Stimulated activated memory B cell treated with anti-CD40 and anti-IgM and Interleukin-4, amounts not matched to agents 10 μg/mL and 1 μg/mL and 100 μg/mL, for 72 hours (primary cell): ENCODE results near the gene TOP3A.
"Not testable (repeated sequence)": the region's sequence is repeated elsewhere in the genome, so short reads cannot be mapped to it uniquely, and the experiment has no call there.

Experiments used
- ATAC-seq: fragments of 150-1000 bp; cut with Tn5 transposase; 2 replicates; pipeline ENCODE4 v1.10.0; 2021
- H3K27ac Mint-ChIP-seq: one replicate; pipeline ENCODE4 v1.8.0; 2022; ENCODE audit warnings: mild to moderate bottlenecking, mixed read lengths
- H3K27me3 Mint-ChIP-seq: one replicate; pipeline ENCODE4 v1.8.0; 2022; ENCODE audit warnings: mixed read lengths
- H3K36me3 Mint-ChIP-seq: one replicate; pipeline ENCODE4 v1.8.0; 2022; ENCODE audit warnings: mixed read lengths
- H3K4me1 Mint-ChIP-seq: one replicate; pipeline ENCODE4 v1.8.0; 2022; ENCODE audit warnings: mixed read lengths
- H3K4me3 Mint-ChIP-seq: one replicate; pipeline ENCODE4 v1.8.0; 2022; ENCODE audit warnings: mild to moderate bottlenecking, moderate library complexity, mixed read lengths
- H3K9me3 Mint-ChIP-seq: one replicate; pipeline ENCODE4 v1.8.0; 2022; ENCODE audit warnings: mixed read lengths

The TOP3A gene

DNA sequence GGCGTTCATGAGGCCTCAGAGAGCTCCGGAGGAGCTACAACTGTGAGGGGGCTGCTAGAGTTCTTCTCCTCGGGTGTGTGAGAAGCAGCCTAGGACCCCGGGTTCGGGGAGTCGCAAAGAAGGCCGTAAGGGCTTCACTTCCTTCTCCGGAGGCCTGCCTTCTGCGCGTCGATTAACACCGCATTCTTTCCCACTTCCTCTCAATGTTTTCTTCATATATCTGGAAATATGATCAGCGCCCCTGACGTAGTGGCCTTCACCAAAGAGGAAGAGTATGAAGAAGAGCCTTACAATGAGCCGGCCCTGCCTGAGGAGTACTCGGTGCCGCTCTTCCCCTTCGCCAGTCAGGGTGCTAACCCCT is 748 bp upstream of the TOP3A start:
- H3K4me1 Mint-ChIP-seq: peaks cover 77% of the 10 kb centered on the region
- H3K27ac Mint-ChIP-seq: peak overlapping the region; percentile 94
- H3K27me3 Mint-ChIP-seq: no peaks in the 10 kb centered on the region
- H3K36me3 Mint-ChIP-seq: peaks cover 40% of the 10 kb centered on the region
- H3K4me3 Mint-ChIP-seq: peak overlapping the region; percentile 81
- peak; percentile 49 for ATAC-seq
- H3K9me3 Mint-ChIP-seq: no peaks in the 10 kb centered on the region

DNA sequence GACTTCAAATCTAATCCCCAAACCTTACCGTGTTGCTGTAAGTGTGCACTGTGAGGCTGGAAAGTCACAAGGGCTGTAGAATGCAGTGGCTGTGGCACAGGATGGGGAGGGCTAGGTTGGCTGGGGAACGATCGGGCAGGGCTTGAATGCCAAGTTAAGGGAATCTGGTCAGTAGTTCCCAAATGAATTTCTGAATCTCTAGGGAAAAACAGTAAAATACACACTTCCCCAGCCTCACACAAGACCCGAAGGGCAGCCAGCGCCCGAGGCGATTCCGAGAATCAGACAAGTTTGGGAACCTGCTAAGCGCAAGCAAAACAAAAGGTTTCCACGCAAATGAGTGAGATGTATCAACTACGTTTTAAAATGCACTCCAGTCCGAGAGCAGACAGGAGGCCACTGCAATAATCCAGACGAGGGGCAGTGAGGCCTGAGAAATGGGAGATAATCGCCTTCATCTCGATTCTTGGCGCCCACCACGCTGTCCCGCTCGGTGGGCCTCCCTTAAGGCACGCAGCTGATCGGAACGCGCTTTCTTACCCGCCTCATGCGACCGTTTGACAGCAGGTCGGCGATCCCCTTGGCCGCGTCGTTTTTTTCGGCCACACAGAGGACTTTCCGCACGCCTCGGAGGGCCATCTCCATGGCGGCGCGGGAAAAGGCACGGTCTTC is 599 bp downstream of the TOP3A start:
- Mint-ChIP-seq H3K27ac (peak overlapping the region; percentile 94), H3K27me3 (no peaks in the 10 kb centered on the region), H3K4me1 (peaks cover 63% of the 10 kb centered on the region), H3K9me3 (no peaks in the 10 kb centered on the region), H3K36me3 (peaks cover 42% of the 10 kb centered on the region), H3K4me3 (peak overlapping the region; percentile 81)
- peak; percentile 13 for ATAC-seq

DNA sequence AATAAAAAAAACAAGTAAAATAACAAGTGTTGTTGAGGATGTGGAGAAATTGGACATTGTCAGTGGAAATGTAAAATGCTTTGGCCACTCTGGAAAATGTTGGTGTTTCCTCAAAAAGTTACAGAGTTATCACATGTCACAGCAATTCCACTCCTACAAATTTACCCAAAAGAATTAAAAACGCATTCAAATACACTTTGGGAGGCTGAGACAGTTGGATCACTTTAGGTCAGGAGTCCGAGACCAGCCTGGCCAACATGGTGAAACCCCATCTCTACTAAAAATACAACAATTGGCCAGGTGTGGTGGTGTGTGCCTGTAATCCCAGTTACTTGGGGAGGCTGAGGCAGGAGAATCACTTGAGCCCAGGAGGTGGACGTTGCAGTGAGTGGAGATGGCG is 5.6 kb downstream of the TOP3A start:
- Mint-ChIP-seq H3K9me3 (no peaks in the 10 kb centered on the region), H3K27me3 (no peaks in the 10 kb centered on the region), H3K4me1 (peaks cover 26% of the 10 kb centered on the region), H3K27ac (no peak overlapping the region), H3K4me3 (no peak overlapping the region), H3K36me3 (peaks cover 36% of the 10 kb centered on the region)
- no peak for ATAC-seq

DNA sequence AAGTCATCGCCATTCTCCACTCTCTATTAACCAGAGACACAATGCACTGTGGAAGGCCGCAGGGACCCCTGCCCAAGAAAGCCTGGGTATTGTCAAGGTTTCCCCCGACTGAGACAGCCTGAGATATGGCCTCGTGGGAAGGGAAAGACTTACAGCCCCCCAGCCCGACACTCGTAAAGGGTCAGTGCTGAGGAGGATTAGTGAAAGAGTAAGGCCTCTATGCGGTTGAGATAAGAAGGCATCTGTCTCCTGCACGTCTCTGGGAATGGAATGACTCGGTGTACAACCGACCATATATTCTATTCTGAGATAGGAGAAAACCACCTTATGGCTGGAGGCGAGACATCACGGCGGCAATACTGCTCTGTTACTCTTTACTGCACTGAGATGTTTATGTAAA is 11.6 kb downstream of the TOP3A start:
- not testable (repeated sequence) for H3K4me1 Mint-ChIP-seq, H3K9me3 Mint-ChIP-seq, H3K27ac Mint-ChIP-seq, H3K27me3 Mint-ChIP-seq, H3K4me3 Mint-ChIP-seq, ATAC-seq
- peaks cover 58% of the 10 kb centered on the region for H3K36me3 Mint-ChIP-seq

DNA sequence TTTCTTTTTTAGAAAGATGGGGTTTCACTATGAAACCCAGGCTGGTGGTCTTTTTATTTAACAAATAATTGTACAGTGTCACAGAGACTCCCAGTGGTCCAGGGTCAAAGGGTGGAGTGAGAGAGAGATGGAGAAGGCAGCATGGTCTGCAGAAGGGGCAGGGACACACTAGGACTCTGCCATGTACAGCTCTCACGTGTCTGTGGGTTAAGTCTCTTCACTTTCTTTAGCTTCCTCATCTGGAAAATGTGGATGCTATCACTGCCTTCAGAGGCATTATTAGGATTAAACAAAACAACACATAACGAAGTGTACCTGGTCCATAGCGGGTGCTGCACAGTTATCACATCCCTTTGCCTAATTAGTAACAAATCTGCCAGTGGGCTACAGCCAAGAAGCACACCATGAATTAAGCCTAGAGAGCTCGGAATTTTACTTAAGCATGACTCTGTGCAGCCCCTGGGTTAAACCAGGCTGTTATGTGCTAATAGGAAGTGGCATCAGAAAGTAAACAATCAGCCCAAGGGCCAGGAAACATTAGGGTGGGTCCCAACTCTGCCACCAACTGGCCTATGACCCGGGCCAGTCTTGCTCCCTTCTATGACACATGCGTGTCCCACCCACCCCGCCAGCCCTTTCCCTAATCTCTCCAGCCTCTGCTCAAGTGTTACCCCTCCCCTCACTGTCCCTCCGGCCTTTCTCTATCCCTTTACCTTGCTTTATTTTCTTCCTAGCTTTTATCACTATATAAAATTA is 13.9 kb downstream of the TOP3A start:
- H3K36me3 Mint-ChIP-seq: peaks cover 54% of the 10 kb centered on the region
- no peaks in the 10 kb centered on the region for H3K27me3 Mint-ChIP-seq
- peaks cover 13% of the 10 kb centered on the region for H3K4me1 Mint-ChIP-seq
- ATAC-seq: no peak
- no peak overlapping the region for H3K4me3 Mint-ChIP-seq
- no peaks in the 10 kb centered on the region for H3K9me3 Mint-ChIP-seq
- peak overlapping the region; percentile 31 for H3K27ac Mint-ChIP-seq

DNA sequence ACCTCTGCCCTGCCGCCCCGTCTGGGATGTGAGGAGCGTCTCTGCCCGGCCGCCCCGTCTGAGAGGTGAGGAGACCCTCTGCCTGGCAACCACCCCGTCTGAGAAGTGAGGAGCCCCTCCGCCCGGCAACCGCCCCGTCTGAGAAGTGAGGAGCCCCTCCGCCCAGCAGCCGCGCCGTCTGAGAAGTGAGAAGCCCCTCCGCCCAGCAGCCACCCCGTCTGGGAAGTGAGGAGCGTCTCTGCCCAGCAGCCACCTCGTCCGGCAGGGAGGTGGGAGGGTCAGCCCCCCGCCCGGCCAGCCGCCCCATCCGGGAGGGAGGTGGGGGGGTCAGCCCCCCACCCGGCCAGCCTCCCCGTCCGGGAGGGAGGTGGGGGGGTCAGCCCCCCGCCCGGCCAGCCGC is 16.7 kb downstream of the TOP3A start:
- peaks cover 13% of the 10 kb centered on the region for H3K4me1 Mint-ChIP-seq
- H3K4me3 Mint-ChIP-seq: not testable (repeated sequence)

DNA sequence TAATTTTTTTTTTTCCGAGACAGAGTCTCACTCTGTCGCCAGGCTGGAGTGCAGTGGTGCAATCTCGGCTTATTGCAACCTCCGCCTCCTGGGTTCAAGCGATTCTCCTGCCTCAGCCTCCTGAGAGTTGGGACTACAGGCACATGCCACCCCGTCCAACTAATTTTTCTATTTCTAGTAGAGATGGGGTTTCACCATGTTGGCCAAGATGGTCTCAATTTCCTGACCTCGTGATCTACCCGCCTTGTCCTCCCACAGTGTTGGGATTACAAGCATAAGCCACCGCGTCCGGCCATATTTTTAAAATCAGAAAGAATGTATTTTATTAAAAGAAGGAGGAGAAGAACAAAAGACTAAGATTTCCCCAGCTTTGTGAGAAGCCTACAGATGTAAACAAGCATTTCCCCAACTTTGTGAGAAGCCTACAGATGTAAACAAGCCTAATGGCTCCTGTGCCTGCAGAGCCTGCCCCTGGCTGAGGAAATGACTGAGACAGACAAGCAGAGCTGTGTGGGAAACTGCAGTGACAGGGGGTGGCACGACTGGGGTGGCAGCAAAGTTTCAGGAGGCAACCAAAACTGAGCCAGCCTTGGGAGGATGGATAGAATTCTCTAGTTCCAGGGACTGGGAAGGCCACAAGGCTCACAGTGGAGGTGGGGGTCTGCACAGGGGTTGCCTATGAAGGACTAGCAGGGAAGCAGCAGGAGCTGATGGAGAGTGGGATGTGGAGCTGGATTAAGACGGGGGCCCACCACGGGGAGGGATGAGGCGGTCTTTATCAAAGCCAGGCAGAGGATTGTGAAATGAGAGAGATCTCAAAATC is 22.9 kb downstream of the TOP3A start:
- Mint-ChIP-seq H3K27me3 (no peaks in the 10 kb centered on the region), H3K27ac (no peak overlapping the region), H3K4me3 (no peak overlapping the region), H3K36me3 (peaks cover 50% of the 10 kb centered on the region), H3K9me3 (no peaks in the 10 kb centered on the region), H3K4me1 (peaks cover 4% of the 10 kb centered on the region)
- no peak for ATAC-seq

More for the DNA sequence above, 16.7 kb downstream of the TOP3A start:
- peaks cover 49% of the 10 kb centered on the region for H3K36me3 Mint-ChIP-seq
- H3K27me3 Mint-ChIP-seq, H3K27ac Mint-ChIP-seq, ATAC-seq, H3K9me3 Mint-ChIP-seq: not testable (repeated sequence)

DNA sequence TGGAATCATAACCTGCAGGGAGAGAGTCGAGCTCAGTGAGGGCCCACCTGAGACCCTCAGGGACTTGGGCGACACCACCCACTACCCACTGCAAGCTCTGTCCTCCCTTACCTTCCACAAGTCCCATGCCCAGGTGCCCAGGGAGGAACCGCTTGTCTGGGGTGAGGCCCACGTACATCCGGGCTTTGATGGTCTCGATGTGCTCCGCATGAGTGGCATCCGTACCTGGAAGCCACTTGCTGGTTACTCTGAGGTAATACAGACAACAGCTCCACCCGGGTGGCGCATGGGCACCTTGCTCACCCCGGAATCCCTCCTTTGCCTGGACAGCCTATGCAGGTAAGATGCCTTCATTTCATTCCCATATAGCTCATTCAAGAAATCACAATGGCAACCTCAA is 29.5 kb downstream of the TOP3A start:
- Mint-ChIP-seq H3K27ac (no peak overlapping the region), H3K4me3 (no peak overlapping the region), H3K4me1 (no peaks in the 10 kb centered on the region), H3K27me3 (no peaks in the 10 kb centered on the region), H3K9me3 (no peaks in the 10 kb centered on the region), H3K36me3 (peaks cover 68% of the 10 kb centered on the region)
- no peak for ATAC-seq

DNA sequence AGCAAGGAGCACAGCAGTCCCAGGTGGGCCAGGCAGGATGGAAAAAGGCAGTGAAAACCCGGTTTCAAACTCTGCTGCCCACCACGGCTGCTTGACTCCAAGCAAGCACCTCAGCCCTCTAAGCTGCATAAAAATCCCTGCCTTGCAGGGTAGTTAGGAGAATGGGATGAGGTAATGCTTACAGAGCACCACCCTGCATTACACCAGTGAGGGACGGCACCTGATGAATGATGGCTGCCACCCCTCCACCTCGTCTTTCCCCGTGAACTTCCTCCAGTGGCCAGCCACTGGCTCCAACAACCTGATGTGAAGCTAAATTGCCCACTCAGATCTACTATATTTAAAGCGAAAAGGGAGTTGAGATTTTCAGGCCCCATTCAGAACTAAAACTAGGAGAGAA is 33.0 kb downstream of the TOP3A start:
- no peak overlapping the region for H3K27ac Mint-ChIP-seq

DNA sequence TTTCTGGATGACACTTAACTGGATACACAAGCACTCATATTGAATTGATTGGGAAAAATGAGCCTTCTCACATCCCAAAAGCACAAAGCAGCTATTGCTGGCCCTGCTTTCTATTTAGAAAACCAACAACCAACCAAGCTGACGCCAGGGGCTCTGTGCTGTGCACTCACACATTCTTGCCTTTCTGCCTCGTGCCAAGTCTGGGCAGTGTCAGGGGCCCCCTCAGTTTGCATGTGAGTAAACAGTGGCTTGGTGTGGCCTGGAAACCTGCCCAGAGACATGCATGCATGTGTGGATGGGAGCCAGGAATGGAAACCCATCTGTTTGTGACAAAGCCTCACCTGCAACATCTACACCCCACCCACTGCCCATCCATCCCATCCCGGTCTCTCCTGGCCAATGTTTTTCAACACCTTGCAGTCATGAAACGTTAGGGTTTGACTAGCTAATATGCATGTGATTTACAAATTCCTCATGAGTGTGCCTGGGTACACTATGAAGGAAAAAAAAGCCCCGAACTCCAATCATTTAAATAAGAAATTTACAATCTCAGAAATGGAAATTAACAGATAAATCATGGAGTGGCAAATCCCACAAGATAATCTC is 33.9 kb downstream of the TOP3A start:
- Mint-ChIP-seq H3K9me3 (no peaks in the 10 kb centered on the region), H3K36me3 (peaks cover 59% of the 10 kb centered on the region), H3K4me3 (no peak overlapping the region), H3K27me3 (no peaks in the 10 kb centered on the region), H3K4me1 (no peaks in the 10 kb centered on the region), H3K27ac (no peak overlapping the region)
- no peak for ATAC-seq

More for the DNA sequence above, 33.0 kb downstream of the TOP3A start:
- Mint-ChIP-seq H3K36me3 (peaks cover 60% of the 10 kb centered on the region), H3K4me1 (no peaks in the 10 kb centered on the region), H3K27me3 (no peaks in the 10 kb centered on the region), H3K4me3 (no peak overlapping the region), H3K9me3 (no peaks in the 10 kb centered on the region)
- ATAC-seq: no peak

DNA sequence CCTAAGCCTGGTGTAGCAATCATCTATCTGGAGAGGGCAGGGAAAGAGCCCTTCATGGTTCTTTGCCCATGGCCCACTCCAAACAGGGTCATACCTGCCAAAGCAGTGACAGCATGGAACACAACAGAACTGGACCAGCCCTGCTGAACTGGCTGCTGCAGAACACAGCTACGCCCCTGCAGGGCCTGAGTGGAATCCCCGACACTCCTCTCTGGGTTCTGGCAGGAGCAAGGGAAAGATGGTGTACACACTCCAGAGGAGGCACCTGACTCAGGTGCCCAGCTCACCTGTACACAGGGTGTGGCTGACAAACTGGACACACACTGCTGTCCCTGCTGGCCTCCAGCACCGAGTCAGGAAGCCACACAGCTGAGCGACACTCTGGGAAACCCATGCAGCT is 34.5 kb downstream of the TOP3A start:
- Mint-ChIP-seq H3K4me3 (no peak overlapping the region), H3K9me3 (no peaks in the 10 kb centered on the region), H3K36me3 (peaks cover 54% of the 10 kb centered on the region), H3K27ac (no peak overlapping the region), H3K4me1 (no peaks in the 10 kb centered on the region), H3K27me3 (no peaks in the 10 kb centered on the region)
- no peak for ATAC-seq

DNA sequence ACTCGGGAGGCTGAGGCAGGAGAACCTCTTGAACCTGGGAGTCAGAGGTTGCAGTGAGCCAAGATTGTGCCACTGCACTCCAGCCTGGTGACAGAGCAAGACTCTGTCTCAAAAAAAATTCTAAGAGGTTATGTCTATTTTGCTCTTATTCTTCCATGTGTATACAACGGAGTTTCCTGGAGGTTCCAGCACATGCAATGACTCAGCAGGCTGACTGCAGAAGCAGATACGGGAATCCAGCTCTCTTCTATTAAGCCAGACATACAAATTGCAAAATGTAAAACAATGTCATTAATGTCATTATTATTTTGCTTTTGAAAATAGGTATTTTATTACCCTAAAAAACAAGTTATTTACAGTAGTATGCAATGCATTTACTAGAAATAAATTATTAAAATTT is 35.9 kb downstream of the TOP3A start:
- Mint-ChIP-seq H3K27me3 (no peaks in the 10 kb centered on the region), H3K27ac (no peak overlapping the region), H3K4me3 (no peak overlapping the region), H3K4me1 (no peaks in the 10 kb centered on the region), H3K9me3 (no peaks in the 10 kb centered on the region), H3K36me3 (peaks cover 48% of the 10 kb centered on the region)
- no peak for ATAC-seq

DNA sequence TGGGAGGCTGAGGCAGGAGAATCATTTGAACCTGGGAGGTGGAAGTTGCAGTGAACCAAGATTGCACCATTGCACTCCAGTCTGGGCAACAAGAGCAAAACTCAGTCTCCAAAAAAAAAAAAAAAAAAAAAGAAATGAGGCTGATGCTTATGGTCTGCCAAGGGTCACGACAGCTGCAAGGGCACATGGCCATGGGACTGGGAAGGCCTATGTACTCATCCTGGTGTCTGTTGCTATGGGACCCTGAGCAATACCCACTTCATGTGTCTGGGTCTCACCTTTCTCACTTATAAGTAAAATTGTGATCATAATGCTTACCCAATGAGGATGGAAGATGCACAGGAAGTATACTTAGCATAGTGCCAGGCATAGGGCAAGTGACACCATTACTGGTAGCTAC is 37.7 kb downstream of the TOP3A start:
- Mint-ChIP-seq H3K9me3 (no peaks in the 10 kb centered on the region), H3K27ac (no peak overlapping the region), H3K27me3 (no peaks in the 10 kb centered on the region), H3K4me3 (no peak overlapping the region), H3K36me3 (peaks cover 37% of the 10 kb centered on the region), H3K4me1 (no peaks in the 10 kb centered on the region)
- ATAC-seq: no peak

DNA sequence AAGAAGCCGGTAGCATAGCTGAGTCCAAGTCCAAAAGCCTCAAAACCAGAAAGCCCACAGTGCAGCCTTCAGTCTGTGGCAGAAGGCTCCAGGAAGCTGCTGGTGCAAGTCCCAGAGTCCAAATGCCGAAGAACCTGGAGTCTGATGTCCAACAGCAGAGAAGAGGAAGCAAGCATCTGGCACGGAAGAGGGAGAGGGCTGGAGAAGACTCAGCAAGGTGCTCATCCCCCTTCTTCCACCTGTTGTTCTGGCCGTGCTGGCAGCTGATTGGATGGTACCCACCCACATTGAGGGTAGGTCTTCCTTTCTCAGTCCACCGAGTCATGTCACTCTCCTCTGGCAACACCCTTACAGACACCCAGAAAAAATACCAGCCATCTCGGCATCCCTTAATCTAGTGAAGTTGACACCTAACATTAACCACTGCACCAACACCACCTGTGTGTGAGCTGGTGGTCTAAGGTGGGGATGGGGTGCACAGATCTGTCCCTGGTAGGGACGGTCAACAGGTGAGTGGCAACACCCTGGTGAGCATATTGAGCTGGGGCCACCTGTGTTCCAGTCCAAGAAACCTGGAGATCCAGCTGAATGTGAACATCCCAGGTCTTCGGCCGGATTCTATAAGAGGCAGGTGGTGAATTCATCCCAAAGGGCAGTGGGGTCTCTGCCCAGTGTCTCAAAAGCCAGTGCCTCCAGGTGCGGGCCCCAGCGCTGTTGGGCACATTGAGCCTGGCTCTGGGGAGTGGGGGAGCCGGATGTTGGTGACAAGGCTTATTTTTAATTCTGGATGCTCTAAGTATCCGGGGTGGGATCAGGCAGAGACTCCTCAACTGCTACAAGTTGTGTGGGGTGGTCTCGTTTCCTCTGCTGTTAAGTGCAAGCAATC is 44.5 kb downstream of the TOP3A start:
- peaks cover 6% of the 10 kb centered on the region for H3K36me3 Mint-ChIP-seq
- H3K9me3 Mint-ChIP-seq: no peaks in the 10 kb centered on the region
- no peaks in the 10 kb centered on the region for H3K4me1 Mint-ChIP-seq
- no peak overlapping the region for H3K27ac Mint-ChIP-seq
- H3K27me3 Mint-ChIP-seq: no peaks in the 10 kb centered on the region
- no peak overlapping the region for H3K4me3 Mint-ChIP-seq
- peak; percentile 24 for ATAC-seq
